HEK293 (cell line): Measurements from ENCODE around the gene POLR2L.
A peak's percentile ranks its signal among the peaks of the same experiment; 100 is the strongest.

Experiments used
- AEBP2 ChIP-seq: fragments of 450-650 bp; formaldehyde crosslinking; IDR thresholded peaks from 2 replicates; pipeline ENCODE4 v1.5.1; 2016; ENCODE audit warnings: missing biosample characterization, missing genetic modification characterization, borderline replicate concordance
- GLI4 ChIP-seq: fragments of 450-650 bp; formaldehyde crosslinking; IDR thresholded peaks from 2 replicates; pipeline ENCODE4 v1.5.1; 2016; ENCODE audit warnings: missing biosample characterization, missing genetic modification characterization
- GLIS2 ChIP-seq: fragments of 450-650 bp; formaldehyde crosslinking; IDR thresholded peaks from 2 replicates; pipeline ENCODE4 v1.5.1; 2016; ENCODE audit warnings: missing biosample characterization, missing genetic modification characterization
- HOXD13 ChIP-seq: sonication (generic); formaldehyde crosslinking; IDR thresholded peaks from 2 replicates; pipeline ENCODE4 v1.8.0; 2022; ENCODE audit warnings: missing genetic modification reagents, borderline replicate concordance
- INSM2 ChIP-seq: fragments of 450-650 bp; formaldehyde crosslinking; IDR thresholded peaks from 2 replicates; pipeline ENCODE4 v1.5.1; 2016; ENCODE audit warnings: missing biosample characterization, missing genetic modification characterization
- KLF10 ChIP-seq: fragments of 450-650 bp; IDR thresholded peaks from 2 replicates; pipeline ENCODE4 v1.5.1; 2018; ENCODE audit warnings: missing biosample characterization, mild to moderate bottlenecking, missing genetic modification characterization
- KLF7 ChIP-seq: fragments of 450-650 bp; formaldehyde crosslinking; IDR thresholded peaks from 2 replicates; pipeline ENCODE4 v1.5.1; 2016; ENCODE audit warnings: missing biosample characterization, missing genetic modification characterization, borderline replicate concordance
- KLF9 ChIP-seq: fragments of 450-650 bp; formaldehyde crosslinking; IDR thresholded peaks from 2 replicates; pipeline ENCODE4 v1.5.1; 2016; ENCODE audit warnings: missing biosample characterization, missing genetic modification characterization, low read depth
- PRDM10 ChIP-seq: fragments of 450-650 bp; formaldehyde crosslinking; IDR thresholded peaks from 2 replicates; pipeline ENCODE4 v1.5.1; 2016; ENCODE audit warnings: missing biosample characterization, missing genetic modification characterization
- SCRT2 ChIP-seq: fragments of 450-650 bp; formaldehyde crosslinking; IDR thresholded peaks from 2 replicates; pipeline ENCODE4 v1.5.1; 2016; ENCODE audit warnings: missing biosample characterization, missing genetic modification characterization
- ZBTB11 ChIP-seq: fragments of 450-650 bp; formaldehyde crosslinking; conservative IDR thresholded peaks from 2 replicates; pipeline ENCODE4 v1.5.1; 2016; ENCODE audit warnings: low read depth, missing biosample characterization, missing genetic modification characterization
- ZBTB20 ChIP-seq: fragments of 450-650 bp; formaldehyde crosslinking; IDR thresholded peaks from 2 replicates; pipeline ENCODE4 v1.5.1; 2016; ENCODE audit warnings: missing biosample characterization, missing genetic modification characterization
- ZFHX2 ChIP-seq: fragments of 450-650 bp; formaldehyde crosslinking; conservative IDR thresholded peaks from 2 replicates; pipeline ENCODE4 v1.5.1; 2016; ENCODE audit warnings: missing biosample characterization, missing genetic modification characterization
- ZNF148 ChIP-seq: fragments of 450-650 bp; formaldehyde crosslinking; IDR thresholded peaks from 2 replicates; pipeline ENCODE4 v1.5.0; 2017; ENCODE audit warnings: missing biosample characterization, missing genetic modification characterization, borderline replicate concordance
- ZNF23 ChIP-seq: fragments of 450-650 bp; formaldehyde crosslinking; IDR thresholded peaks from 2 replicates; pipeline ENCODE4 v1.5.1; 2016; ENCODE audit warnings: missing biosample characterization, missing genetic modification characterization, borderline replicate concordance
- ZNF239 ChIP-seq: fragments of 450-650 bp; formaldehyde crosslinking; IDR thresholded peaks from 2 replicates; pipeline ENCODE4 v1.5.1; 2016; ENCODE audit warnings: missing biosample characterization, missing genetic modification characterization
- ZNF391 ChIP-seq: fragments of 450-650 bp; formaldehyde crosslinking; IDR thresholded peaks from 2 replicates; pipeline ENCODE4 v1.5.1; 2016; ENCODE audit warnings: low read depth, missing biosample characterization, missing genetic modification characterization, borderline replicate concordance
- ZNF404 ChIP-seq: fragments of 450-650 bp; formaldehyde crosslinking; IDR thresholded peaks from 2 replicates; pipeline ENCODE4 v1.5.1; 2017; ENCODE audit warnings: missing biosample characterization, missing genetic modification characterization
- ZNF416 ChIP-seq: fragments of 450-650 bp; formaldehyde crosslinking; IDR thresholded peaks from 2 replicates; pipeline ENCODE4 v1.5.1; 2016; ENCODE audit warnings: missing biosample characterization, missing genetic modification characterization
- ZNF660 ChIP-seq: fragments of 450-650 bp; IDR thresholded peaks from 2 replicates; pipeline ENCODE4 v1.5.1; 2018; ENCODE audit warnings: missing biosample characterization, mild to moderate bottlenecking, missing genetic modification characterization
- ZNF692 ChIP-seq: fragments of 450-650 bp; formaldehyde crosslinking; IDR thresholded peaks from 2 replicates; pipeline ENCODE4 v1.5.1; 2016; ENCODE audit warnings: missing biosample characterization, missing genetic modification characterization
- ZNF707 ChIP-seq: fragments of 450-650 bp; formaldehyde crosslinking; IDR thresholded peaks from 2 replicates; pipeline ENCODE4 v1.5.1; 2016; ENCODE audit warnings: missing biosample characterization, missing genetic modification characterization
- ZSCAN23 ChIP-seq: fragments of 450-650 bp; formaldehyde crosslinking; IDR thresholded peaks from 2 replicates; pipeline ENCODE4 v1.5.1; 2016; ENCODE audit warnings: missing biosample characterization, missing genetic modification characterization
- TF ChIP-seq, protein P1 (sequence below): fragments of 450-650 bp; formaldehyde crosslinking; IDR thresholded peaks from 2 replicates; pipeline ENCODE4 v1.5.1; 2017; ENCODE audit warnings: missing biosample characterization, missing genetic modification characterization

POLR2L gene

GRCh38 chr11:833114-833791, 9.1 kb downstream of the POLR2L start (continued):
- TF ChIP-seq ZNF707 (tag by site-specific recombination) (no peak), ZBTB11 (tag by site-specific recombination) (no peak), ZBTB20 (tag by site-specific recombination) (peak; percentile 53; the same call in 1 of the 2 replicates), ZNF416 (tag by site-specific recombination) (no peak), KLF7 (no peak), ZNF23 (tag by site-specific recombination) (no peak), ZNF660 (tag by site-specific recombination) (peak; percentile 55; the same call in 1 of the 2 replicates), ZFHX2 (tag by site-specific recombination) (peak; percentile 64), ZNF239 (no peak), HOXD13 (CRISPR knock-in tag) (no peak), GLIS2 (peak; percentile 81), ZNF404 (tag by site-specific recombination) (no peak), PRDM10 (tag by site-specific recombination) (peak; percentile 53), KLF10 (tag by site-specific recombination) (peak; percentile 53; the same call in 1 of the 2 replicates), SCRT2 (tag by site-specific recombination) (no peak), ZSCAN23 (tag by site-specific recombination) (no peak), ZNF391 (tag by site-specific recombination) (no peak), KLF9 (tag by site-specific recombination) (peak; percentile 55), INSM2 (tag by site-specific recombination) (no peak), ZNF148 (tag by site-specific recombination) (no peak), AEBP2 (tag by site-specific recombination) (no peak), GLI4 (tag by site-specific recombination) (no peak), ZNF692 (tag by site-specific recombination) (no peak)
- TF ChIP-seq, protein P1, sequence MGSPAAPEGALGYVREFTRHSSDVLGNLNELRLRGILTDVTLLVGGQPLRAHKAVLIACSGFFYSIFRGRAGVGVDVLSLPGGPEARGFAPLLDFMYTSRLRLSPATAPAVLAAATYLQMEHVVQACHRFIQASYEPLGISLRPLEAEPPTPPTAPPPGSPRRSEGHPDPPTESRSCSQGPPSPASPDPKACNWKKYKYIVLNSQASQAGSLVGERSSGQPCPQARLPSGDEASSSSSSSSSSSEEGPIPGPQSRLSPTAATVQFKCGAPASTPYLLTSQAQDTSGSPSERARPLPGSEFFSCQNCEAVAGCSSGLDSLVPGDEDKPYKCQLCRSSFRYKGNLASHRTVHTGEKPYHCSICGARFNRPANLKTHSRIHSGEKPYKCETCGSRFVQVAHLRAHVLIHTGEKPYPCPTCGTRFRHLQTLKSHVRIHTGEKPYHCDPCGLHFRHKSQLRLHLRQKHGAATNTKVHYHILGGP, result no peak
